WTC11 (cell line): ENCODE results near the gene RFX4.

Experiments
- NR2C2 ChIP-seq: sonication (generic); formaldehyde crosslinking; IDR thresholded peaks from 2 replicates; pipeline ENCODE4 v1.8.0; 2022; ENCODE audit warnings: mild to moderate bottlenecking, missing genetic modification reagents
- TF ChIP-seq, protein P1 (sequence below): fragments of 200-600 bp; IDR thresholded peaks from 2 replicates; pipeline ENCODE4 v1.8.0; 2022; ENCODE audit warnings: antibody characterized with exemption

DNA sequence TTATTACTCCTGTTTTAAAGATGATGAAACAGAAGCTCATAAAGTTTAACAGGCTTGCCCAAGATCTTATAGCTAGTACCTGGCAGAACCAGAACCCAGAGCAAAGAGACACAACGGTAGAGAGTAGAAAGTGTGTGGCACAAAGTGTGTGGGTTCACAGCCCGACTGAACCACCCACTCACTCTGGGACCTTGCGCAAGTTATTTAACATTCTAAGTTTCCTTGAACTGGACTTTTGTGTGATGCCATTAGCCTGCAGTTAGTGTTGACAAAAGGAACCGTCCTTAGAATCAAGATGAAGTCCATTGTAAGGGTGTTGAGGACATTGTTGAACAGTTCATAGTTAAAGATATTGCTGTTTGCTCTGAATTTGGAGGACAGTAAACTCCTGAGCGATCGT, 161.8 kb downstream of the RFX4 start:
- TF ChIP-seq, protein P1, sequence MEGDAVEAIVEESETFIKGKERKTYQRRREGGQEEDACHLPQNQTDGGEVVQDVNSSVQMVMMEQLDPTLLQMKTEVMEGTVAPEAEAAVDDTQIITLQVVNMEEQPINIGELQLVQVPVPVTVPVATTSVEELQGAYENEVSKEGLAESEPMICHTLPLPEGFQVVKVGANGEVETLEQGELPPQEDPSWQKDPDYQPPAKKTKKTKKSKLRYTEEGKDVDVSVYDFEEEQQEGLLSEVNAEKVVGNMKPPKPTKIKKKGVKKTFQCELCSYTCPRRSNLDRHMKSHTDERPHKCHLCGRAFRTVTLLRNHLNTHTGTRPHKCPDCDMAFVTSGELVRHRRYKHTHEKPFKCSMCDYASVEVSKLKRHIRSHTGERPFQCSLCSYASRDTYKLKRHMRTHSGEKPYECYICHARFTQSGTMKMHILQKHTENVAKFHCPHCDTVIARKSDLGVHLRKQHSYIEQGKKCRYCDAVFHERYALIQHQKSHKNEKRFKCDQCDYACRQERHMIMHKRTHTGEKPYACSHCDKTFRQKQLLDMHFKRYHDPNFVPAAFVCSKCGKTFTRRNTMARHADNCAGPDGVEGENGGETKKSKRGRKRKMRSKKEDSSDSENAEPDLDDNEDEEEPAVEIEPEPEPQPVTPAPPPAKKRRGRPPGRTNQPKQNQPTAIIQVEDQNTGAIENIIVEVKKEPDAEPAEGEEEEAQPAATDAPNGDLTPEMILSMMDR = no peak
- no peak for TF ChIP-seq NR2C2 (CRISPR knock-in tag)
